Activated CD8-positive, alpha-beta memory T cell treated with anti-CD3 and anti-CD28 coated beads, Interleukin-2, amount 50 U/mL, for 4 hours (primary cell): ENCODE results near the gene LPCAT4.
"Not testable (repeated sequence)": the region's sequence is repeated elsewhere in the genome, so short reads cannot be mapped to it uniquely, and the experiment has no call there.

ENCODE experiments used
- DNase-seq: peaks from one replicate; pipeline ENCODE4 v3.0.0-alpha.2; 2020

Gene LPCAT4, protein sequence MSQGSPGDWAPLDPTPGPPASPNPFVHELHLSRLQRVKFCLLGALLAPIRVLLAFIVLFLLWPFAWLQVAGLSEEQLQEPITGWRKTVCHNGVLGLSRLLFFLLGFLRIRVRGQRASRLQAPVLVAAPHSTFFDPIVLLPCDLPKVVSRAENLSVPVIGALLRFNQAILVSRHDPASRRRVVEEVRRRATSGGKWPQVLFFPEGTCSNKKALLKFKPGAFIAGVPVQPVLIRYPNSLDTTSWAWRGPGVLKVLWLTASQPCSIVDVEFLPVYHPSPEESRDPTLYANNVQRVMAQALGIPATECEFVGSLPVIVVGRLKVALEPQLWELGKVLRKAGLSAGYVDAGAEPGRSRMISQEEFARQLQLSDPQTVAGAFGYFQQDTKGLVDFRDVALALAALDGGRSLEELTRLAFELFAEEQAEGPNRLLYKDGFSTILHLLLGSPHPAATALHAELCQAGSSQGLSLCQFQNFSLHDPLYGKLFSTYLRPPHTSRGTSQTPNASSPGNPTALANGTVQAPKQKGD

DNA sequence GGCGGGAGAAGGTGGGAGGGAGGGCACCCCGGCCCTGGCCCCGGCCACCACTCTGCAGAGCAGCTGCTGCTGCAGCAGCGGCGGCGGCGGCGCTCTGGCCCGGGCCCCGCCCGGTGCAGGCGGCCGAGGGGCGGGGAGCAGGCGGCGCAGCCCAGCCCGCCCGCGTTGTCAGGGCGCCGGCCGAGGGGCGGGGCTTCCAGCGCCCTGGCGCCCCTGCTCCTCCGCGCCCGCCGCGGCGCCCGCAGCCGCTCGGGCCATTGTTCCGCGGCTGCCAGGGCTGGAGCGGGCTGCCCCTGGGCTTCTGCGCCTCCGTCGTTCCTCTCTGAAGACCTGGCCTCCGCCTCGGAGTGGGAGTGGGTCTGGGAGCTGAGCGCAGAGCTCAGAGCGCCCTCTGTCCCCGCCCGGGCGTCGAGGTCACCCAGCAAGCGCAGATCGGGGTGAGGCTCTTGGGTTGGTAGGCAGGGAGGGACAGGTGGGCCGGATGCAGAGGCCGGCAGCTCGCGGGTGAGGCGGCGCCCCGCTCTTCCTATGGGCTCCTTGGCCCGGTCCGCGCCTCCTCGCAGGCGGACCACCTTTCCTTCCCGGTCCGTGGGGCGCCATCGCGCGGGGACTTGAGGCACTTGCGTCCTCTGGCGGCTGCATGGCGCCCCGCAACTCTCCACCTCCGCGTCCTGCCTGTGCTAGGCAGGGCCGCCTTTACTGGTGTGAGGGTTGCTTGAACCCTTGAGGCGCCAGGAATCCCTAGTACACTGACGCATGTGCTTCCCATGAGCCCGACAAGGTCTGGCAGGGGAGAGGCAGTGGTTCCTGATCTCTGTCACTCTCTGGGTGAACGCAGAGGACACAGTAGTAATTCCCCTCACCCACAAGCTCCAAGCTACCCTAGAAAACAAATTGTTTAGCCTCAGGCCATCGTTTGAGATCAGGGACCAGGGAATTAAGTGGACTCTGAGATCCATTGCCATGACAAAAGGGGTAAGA, at the start of gene LPCAT4:
LPCAT4 (minus strand) TSS at position 96 of the 981 bp plus-strand sequence. CDS start 96 bp downstream, outside the sequence.
- peak; percentile 87 for DNase-seq

DNA sequence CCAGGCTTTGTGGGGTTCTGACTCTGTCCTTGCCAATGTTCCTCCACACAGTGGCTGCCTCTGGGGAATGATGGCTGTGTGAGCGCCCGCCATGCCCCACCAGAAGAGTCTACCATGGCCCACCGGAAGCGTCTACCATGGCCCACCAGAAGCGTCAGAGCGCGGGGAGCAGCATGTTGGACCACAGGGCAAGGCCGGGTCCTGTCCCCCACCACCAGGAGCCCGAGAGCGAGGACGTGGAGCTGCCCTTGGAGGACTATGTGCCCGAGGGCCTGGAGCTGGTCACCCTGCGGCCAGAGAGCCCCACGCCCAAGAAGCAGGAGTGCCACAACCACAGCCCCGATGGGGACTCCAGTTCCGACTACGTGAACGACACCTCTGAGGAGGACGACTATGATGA, 42.5 kb upstream of the LPCAT4 start:
- not testable (repeated sequence) for DNase-seq

DNA sequence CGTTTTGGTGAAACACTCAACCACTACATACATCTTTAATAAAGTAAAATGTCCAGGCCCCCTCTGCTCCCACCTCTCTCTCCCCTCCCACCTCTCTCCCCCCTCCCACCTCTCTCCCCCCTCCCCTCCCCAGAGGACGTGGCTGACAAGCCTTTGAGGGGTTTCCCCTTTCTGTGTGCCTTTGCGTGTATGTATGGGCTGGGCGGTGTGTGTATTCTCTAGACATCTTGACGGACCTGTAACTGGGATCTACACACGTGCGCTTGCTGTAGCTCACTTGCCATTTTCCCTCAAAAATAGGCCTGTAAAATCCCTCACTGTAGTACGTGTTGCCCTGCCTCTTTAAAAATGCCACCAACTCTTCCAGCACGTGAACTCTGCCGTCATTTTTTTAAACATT, 42.0 kb upstream of the LPCAT4 start:
- not testable (repeated sequence) for DNase-seq

DNA sequence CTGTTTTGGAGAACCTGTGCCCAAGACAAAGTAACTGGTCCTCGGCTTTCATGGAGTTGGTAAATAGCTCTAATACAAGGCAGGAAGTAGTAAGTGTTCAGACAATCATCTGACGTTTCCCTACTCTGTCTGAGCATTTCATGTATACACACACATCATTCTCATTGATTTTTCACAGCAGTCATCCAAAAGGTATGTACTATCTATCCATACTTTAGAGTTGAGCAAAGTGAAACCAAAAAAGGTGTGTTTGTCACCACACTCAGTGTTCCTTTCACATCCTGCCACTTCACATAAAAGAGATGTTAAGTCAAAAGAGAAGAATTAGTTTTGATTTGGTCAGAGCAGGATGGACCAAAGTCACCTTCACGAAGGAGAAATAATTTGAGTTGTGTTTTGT, 36.9 kb upstream of the LPCAT4 start:
- not testable (repeated sequence) for DNase-seq

DNA sequence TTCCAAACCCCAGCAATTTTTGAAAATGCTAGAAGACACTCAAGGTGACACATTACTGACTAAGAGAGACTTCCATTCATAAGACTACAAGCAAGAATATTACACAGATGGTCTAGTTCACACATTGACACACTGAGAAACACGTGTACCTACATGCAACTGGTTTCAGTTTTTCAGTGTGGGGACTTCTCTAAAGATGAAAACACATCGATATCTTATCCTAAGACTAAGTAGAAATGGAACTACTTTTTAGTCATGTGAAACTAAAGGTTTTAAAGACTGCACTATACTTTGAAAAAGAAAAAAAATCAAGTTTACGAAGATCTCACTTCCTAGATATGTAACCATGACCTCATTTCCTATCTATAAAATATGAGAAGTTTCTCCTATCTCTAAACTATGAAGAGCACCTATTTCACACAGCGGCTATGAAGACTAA, 36.2 kb upstream of the LPCAT4 start:
- not testable (repeated sequence) for DNase-seq

DNA sequence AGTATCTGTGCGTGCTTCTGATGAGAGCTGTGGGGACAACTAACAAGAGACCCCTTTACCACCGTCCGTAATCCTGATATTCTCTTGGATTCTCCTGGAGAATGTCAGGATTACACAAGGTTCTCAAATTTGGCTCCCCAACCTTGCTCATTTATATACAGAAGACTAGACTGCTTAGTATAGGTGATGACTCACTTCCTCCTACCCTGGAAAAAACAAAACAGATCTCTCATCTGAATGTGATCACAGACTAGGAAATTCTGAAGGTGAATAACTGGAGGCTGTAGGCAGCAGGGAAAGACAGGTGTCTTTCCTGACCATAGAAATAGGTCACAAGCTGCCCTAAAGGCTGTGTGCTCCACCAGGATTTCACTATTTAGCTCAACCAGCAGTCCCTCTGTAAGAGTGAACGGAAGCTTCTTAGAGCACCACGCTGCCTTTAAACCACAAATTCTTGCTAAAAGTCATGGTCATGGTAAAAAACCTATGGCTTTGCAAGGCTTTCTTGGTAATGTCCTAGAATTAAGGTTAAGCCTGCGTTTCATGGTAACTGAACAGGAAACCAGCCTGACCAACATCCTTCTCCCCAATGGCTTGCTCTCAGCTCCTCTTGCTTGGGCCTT, 30.8 kb upstream of the LPCAT4 start:
- DNase-seq: not testable (repeated sequence)

DNA sequence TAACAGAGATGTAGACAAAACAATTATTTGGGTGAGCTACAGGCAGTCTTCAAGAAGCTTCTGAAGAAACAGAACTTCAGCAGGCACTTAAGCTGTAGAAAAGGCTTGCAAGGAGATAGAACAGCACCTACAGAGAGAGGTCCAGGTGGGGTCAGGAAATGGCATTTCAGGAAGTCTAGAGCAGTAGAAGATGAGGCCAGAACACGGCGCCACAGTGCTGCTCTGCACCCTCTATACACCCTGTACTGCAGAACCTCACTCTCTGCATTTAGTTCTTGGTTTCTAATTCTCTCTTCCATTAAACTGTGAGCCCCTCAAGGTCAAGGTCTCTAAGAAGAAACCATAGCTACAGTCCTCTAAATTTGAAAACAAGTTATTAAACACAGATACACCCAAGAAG, 26.0 kb upstream of the LPCAT4 start:
- DNase-seq: not testable (repeated sequence)

DNA sequence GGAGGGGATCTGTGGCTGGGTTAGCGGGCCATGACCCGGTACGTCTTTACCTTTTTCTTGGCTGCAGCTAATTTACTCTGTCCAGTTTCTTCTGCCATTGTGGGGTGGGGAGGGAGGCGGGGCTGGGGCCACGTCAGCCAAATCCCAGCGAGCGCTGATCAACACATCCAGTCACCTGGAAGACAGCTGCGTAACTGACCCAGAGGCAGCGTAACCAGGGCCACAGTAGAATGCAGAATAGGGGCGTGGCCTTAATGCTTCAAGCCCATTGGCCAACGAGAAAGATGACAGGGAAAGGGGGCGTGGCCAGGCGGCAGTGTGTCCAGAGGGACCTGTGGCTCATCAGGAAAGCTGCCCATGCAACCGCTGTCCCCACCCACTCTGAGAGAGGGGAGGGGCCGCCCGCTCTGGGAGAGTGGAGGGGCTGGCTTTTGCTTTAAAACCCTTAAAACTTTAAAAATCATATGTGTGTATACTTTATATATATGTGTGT, 22.6 kb upstream of the LPCAT4 start:
- DNase-seq: not testable (repeated sequence)

DNA sequence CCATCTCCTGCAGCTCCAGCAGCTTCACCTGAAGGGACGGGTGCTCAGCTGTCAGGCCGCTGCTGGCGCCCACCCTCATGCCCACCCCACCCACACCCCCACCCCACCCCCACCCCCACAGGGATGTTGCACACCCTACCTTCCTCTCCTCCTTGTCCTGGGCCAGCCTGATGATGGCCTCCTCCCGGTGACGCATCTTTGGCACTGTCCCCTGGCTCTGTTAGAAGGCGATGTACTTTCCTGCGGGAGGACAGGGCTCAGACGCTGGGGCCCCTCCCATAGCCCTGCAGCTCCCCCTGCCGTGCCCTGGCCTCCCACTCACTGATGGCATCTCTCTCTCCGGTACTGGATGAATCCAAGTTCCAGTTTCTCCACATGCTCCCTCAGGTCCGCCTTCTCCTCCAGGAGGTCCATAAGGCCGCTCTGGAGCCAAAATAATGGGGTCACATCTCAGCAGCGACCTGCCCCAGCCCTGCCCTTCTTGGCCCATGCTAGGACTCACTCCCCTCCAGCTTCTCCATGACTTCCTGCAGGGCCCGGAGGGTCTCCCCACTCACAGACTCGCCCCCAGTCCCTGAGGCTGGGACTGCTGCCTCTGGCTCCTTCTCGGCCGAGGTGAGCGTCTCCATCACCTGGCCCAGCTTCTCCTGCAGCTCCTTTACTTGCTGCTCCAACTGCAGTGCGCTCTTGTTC, 15.0 kb upstream of the LPCAT4 start:
- not testable (repeated sequence) for DNase-seq

DNA sequence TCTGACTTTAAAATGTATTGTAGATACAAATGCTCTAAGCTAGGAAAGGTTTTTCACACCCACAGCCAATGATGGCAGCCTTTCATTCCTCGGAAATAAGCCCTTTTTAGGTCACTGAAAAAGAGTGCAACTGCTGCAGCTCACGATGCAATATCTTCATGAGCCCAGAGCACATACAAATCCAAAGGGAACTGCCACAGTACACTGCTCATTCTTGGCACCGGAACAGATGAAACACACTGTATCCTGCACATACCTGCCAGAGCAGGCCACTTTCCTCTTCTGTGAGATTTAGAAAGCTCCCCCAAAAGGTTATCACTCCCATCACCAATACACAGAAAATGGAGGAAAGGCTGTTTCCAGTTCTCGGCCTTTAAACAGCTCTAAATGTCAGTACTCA, 13.5 kb upstream of the LPCAT4 start:
- DNase-seq: not testable (repeated sequence)

DNA sequence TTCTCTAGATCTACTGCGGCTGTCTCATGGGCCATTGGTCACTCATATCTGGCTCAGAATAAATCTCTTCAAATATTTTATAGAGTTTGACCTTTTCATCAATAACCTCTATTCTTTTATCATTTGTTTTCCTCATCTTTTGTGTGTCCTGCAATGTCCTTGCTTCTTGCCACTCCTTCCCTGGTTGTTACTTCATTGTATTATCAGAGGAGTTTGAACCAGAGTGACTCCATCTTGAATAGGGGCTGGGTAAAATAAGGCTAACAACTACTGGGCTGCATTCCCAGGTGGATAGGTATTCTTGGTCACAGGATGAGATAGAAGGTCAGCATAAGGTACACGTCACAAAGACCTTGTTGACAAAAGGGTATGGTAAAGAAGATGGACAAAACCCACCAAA, 9.9 kb upstream of the LPCAT4 start:
- DNase-seq: no peak

DNA sequence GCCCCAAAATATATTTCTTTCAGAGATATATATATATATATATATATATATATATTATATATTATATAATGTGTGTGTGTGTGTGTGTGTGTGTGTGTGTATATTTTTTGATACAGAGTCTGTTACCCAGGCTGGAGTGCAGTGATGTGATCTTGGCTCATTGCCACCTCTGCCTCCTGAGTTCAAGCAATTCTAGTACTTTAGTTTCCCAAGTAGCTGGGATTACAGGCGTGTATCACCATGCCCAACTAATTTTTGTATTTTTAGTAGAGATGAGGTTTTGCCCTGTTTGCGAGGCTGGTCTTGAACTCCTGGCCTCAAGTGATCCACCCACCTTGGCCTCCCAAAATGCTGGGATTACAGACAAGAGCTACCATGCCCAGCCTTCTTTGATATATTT, 8.5 kb upstream of the LPCAT4 start:
- DNase-seq: not testable (repeated sequence)

DNA sequence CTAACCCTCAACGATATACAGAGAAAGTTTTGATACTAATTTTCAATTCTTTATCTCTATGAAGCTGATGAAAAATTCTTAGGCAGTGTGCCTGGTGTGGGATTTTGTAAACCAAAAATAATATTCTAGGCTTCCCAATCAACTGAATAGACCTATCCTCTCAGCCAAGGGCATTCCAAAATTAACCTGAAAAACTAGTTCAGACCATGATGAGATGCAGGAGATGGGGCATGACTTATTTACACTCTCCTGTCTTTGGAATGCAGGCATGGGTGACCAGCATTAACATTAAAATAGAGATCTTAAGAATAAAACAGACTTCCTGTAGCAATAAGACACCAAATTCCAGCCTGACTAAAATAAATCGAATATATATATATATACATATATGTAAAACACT, 7.8 kb upstream of the LPCAT4 start:
- no peak for DNase-seq

DNA sequence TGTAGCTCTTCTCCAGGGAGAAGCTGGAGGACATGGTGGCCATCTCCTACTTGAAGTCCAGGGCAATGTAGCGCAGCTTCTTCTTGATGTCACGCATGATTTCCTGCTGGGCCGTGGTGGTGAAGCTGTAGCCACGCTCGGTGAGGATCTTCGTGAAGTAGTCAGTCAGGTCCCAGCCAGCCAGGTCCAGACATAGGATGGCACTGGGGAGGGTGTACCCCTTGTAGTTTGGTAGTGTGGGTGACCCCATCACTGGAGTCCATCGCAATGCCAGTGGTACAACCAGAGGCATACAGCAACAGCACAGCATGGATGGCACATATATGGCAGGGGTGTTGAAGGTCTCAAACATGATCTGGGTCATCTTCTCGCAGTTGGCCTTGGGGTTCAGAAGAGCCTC, 7.0 kb upstream of the LPCAT4 start:
- no peak for DNase-seq

DNA sequence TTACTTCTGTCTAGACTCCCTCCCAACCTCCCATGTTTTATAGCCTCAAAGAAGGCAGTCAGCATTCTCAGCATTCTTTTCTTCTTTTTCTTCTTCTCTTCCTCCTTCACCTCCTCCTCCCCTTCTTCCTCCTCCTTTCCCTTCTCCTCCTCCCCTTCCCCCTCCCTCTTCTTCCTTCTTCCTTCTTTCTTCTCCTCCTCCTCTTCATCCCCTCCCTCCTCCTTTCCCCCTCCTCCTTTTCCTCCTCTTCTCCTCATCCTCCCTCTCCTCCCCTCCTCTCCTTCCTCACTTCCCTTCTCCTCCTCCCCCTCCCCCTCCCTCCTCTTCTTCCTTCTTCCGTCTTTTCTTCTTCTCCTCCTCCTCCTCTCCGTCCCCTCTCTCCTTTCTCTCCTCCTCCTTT, 3.6 kb upstream of the LPCAT4 start:
- no peak for DNase-seq

DNA sequence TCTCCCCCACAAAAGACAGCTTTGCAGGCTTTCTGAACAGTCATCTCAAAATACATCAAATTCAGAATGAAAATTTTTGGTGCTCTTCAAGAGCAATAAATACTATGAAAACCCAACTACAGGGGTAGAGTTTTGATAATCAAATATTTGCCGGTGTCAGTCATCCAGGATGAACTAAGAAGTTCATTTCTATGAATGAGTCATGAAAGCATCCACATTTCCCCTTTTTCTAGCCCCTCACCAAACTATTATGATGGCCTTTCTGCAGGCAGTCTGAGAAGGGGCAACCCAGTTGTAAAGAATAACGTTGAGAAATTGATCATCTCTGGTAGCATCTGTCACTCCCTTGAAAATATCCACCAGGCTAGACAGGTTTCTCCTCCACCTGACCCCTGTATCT, 3.1 kb upstream of the LPCAT4 start:
- DNase-seq: no peak

DNA sequence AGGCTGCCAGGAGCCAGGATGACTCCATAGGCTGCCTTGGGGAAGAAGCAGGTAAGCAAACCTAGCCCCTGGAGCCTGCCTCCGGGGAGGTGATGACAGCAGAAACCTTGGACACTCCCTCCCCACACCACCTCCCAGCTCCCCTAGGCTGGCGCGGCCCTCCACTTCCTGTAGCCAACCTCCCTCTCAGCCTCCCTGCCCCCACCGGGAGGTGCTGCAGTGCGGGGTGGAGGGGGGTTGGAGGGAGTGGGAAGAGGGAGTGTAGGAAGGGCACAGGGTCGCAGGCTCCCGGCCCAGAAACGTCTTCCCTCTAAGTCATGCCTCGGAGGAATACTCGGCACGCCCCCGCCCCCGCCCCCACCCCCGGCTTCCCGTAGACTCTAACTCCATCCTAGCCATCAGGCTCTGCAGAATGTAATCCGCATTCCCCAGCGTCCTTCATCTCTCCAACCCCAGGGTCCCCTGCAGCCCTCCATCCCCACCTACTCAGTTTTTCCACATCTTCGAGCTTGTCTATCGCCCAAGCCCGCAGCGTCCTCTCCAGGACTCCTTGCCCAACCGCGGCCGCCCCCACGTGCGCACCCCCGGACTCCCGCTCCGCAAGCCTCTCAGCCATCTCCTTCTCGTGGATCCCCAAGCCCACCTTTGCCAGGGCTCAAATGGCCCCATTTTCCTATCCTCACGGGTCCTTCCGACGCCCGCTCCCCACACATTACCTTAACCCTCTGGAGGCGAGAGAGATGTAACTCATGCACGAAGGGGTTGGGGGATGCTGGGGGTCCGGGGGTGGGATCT, 528 bp downstream of the LPCAT4 start:
- DNase-seq: peak; percentile 38

DNA sequence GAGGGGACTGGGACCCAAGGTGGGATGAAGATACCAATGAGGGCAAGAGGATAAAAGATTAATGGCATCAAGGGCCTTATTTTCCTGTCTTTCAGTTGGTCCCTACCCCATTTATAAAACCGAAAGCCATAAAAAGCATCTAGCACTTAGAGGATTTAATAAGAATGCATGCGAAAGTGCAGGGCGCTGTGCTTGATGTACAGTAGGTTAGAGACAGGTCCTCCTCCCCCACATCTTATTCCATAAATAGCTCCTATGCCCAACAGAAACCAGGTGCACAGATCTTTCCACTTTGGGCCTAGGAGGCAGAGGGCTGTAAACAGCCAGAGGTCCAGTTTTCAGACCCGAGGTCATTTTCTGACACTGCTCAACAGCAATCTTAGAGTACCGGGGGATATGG, 1.2 kb downstream of the LPCAT4 start:
- DNase-seq: no peak

DNA sequence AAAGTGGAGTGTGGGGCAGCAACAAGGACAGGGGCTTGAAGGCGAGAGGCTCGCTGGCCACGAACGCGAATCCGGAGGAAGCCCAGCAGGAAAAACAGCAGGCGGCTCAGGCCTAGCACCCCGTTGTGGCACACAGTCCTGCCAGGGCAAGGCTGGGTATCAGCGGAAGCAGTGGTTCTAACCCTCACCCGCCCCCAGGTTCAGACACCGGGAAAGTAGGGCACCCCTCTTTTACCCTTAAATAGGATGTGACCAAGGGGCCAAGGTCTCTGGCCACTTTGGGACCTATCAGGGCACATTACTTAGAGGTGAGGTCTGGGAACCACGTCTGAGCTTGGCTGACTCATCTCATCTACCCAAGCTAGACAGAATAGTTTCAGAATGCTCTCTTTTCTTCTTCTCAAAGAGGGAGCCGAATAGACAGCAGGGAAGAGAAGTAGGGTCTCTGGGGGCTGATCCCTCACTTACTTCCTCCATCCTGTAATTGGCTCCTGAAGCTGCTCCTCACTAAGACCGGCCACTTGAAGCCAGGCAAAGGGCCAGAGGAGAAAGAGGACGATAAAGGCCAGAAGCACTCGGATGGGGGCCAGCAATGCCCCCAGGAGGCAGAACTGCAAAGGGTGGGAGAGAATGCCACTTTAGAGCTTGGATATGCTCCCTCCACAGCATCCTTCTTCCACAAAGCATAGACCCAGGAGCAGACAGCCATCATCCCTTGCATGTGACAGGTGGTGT, 1.7 kb downstream of the LPCAT4 start:
- peak; percentile 21 for DNase-seq

DNA sequence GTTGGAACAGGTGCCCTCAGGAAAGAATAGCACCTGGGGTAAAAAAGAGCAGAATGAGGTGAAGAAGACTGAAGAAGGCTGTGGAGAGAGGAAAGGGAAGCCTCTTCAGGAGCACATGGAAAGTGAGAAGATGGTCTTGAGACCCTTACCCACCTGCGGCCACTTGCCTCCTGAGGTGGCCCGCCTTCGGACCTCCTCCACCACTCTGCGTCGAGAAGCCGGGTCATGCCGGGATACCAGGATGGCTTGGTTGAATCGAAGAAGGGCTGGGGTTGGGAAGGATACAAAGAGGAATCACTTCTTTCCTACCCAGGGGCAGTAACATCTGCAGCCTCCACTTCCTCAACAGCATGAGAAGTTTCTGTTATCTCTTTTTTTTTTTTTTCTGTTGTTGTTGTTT, 3.0 kb downstream of the LPCAT4 start:
- no peak for DNase-seq
